AML-193 (cell line): ENCODE data around the gene SLC34A3.
"Not testable (repeated sequence)": the region's sequence is repeated elsewhere in the genome, so short reads cannot be mapped to it uniquely, and the experiment has no call there.

Source experiments
- DNase-seq, 2 experiments: peaks; one replicate each; lab custom pipeline; 2025; lab: John Stamatoyannopoulos, UW

SLC34A3 gene

DNA sequence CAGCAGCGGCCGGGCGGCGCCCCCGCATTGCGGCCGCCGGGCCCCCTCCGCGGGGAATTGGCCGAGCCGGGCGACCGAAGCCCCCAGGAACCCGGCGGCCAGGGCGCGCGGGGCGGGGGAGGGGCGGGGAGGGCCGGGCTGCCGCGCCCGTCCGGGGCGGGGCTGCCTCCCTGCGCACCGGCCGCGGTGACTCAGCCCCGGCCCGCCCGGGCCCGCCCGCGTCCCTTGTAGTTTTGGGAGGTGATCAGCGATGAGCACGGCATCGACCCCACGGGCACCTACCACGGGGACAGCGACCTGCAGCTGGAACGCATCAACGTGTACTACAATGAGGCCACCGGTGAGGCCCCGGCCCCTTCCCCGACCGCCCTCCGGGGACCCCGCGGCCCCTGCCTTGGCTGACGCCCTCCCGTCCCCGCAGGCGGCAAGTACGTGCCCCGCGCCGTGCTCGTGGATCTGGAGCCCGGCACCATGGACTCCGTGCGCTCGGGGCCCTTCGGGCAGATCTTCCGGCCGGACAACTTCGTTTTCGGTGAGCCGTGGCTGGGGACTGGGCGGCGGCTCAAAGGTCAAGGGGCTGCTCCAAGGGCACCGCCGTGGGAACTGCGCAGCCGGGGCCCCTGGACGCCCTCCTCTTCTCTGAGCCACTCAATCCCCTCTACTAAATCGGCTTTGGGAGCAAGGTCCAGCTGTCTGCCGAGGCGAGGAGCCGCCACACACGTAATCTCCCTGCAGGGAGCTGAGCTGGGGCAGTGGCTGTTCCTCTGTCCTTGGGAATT, 11.0 kb downstream of the SLC34A3 start:
- peak in 1 of 2 experiments; percentile 7 for DNase-seq

DNA sequence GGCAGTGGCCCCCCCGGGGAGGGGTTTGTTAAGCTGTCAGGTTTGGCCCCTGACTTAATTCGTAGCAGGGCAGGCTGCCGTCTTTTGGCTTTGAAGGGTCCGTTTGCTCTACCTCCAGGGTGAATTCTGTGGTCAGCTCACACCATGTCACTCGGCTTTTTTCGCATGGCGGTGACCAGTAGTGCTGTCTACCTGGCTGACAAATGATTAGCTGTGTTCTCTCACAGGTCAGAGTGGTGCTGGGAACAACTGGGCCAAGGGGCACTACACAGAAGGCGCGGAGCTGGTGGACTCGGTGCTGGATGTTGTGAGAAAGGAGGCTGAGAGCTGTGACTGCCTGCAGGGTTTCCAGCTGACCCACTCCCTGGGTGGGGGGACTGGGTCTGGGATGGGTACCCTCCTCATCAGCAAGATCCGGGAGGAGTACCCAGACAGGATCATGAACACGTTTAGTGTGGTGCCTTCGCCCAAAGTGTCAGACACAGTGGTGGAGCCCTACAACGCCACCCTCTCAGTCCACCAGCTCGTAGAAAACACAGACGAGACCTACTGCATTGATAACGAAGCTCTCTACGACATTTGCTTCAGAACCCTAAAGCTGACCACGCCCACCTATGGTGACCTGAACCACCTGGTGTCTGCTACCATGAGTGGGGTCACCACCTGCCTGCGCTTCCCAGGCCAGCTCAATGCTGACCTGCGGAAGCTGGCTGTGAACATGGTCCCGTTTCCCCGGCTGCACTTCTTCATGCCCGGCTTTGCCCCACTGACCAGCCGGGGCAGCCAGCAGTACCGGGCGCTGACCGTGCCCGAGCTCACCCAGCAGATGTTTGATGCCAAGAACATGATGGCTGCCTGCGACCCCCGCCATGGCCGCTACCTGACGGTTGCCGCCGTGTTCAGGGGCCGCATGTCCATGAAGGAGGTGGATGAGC, 11.8 kb downstream of the SLC34A3 start:
- no peak for DNase-seq

- not testable (repeated sequence) for DNase-seq
Observed at GRCh38 chr9:137243266-137243625, 12.5 kb downstream of the SLC34A3 start.

DNA sequence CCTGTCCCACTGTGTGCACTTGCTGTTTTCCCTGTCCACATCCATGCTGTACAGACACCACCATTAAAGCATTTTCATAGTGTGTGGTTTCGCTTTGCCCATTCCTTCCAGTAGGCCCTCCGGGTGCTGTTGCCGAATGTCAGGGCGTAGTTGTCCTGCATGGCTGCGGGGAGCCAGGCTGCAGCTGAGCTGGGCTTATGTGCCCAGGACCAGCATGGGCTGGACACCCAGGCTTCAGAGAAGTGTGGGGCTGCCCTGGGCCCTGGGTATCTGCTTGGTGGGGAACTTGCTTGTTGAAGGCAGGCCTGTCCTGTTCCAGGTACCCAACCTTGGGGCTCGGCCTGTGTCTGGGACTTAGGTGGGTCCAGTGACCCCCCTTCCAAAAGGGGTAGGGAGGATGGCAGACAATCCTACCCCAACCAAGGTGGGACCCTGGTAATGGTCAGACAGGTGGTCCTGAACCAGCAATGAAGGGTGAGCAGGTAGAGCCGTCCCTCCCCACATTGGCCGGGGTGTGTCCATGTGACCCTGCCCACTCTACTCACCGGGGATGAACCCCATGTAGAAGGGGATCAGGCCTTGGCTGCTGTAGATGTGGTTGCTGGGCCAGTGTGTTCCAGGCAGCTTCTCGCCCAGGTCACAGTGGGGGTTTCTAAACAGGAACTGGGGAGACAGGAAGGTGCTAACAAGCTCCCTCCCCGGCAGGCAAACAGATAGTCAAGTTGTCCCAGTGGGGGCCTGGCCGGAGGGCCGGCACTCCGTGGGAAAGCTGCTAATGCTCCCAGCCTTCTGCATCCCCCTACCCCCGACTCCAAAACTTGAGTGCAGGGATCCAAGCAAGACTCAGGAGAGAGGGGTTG, 13.2 kb downstream of the SLC34A3 start:
- no peak for DNase-seq

DNA sequence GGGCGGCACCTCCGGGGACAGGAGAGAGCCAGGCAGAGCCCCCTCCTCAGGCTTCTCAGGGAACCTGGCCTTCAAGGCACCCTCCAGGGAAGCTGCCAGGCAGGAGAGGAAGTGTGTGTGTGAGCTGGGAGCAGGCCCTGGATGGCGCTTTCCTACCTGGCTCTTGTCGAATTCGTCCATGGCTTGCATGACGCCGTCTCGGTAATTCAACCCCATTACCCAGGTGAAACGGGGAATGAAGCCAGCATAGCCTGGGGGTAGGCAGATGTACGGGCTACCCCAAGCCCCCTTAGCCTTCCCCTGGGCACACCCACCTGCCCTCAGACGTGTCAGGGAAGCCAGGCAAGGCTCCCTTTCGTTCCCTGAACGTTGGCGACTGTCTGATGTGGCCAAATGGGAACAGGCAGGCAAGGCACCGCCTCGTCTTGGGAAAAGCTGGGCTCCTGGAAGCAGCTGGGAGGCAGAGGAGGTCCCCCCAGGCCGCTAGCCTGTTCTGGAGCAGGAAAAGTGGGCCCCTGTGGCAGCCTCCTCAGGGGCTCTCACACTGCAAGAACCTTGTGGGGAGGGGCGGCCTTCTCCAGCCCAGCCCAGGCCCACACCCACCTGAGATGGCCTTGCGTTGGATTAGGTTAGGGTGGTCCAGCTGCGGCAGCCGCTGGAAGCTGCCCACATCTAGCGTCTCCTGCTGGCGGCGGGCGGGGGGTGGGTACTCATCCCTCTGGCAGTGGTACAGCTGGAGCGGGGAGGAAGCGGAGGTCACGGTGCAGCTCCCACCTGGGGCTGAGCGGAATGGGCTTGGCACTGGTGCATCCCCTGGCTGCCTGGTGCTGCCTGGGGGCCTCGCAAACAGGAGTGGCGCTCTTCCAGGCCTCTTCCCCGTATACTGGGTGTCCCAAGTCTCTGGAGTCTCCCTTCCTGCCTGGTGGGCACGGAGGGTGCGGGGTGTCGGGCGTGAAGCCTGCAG, 14.1 kb downstream of the SLC34A3 start:
- no peak for DNase-seq

- no peak for DNase-seq
Observed at GRCh38 chr9:137245450-137246421, 15.0 kb downstream of the SLC34A3 start.

DNA sequence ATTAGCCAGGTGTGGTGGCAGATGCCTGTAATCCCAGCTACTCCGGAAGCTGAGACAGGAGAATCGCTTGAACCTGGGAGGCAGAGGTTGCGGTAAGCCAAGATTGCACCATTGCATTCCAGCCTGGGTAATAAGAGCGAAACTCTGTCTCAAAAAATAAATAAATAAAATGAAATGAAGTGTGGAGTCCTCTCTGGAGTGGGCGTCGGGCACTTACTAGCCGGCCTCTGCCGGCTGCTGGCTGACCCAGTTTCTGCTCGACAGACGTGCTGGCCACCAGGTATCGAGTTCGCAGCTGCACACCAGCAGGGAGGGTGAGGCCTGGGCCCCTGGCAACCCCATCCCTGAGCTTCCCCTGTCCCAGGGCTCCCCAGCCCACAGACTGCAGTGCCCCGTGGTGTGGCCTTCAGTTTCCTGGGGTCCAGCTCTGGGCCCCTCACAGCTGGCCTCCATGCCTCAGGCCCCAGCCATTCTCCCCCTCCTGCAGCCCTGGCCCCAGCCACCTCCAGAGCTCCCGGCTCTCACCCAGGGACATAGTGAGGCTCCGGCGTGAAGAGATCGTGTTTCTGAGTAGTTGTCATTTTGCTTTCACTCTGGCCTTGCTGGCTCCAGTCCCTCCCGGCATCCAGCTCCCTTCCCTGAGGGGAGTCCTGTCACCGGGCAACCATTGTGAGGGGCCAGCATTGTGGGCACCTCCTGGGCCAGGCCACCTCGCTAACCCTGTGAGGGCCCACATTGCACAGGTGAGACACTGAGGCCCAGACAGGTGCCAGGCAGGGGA, 16.6 kb downstream of the SLC34A3 start:
- DNase-seq = no peak

DNA sequence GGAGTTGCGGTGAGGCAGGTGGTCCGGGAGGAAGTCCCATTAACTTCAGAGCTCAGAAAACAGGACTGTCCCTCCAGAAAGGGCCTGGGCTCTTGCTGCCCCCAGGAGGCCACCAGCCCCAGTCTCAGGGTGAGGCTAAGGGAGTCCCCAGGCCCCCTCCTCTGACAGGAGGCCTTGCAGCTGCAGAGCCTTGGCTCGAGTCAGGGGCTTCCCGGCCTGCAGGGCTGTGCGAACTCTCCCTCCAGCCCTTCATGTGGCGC, 17.1 kb downstream of the SLC34A3 start:
- DNase-seq = no peak

DNA sequence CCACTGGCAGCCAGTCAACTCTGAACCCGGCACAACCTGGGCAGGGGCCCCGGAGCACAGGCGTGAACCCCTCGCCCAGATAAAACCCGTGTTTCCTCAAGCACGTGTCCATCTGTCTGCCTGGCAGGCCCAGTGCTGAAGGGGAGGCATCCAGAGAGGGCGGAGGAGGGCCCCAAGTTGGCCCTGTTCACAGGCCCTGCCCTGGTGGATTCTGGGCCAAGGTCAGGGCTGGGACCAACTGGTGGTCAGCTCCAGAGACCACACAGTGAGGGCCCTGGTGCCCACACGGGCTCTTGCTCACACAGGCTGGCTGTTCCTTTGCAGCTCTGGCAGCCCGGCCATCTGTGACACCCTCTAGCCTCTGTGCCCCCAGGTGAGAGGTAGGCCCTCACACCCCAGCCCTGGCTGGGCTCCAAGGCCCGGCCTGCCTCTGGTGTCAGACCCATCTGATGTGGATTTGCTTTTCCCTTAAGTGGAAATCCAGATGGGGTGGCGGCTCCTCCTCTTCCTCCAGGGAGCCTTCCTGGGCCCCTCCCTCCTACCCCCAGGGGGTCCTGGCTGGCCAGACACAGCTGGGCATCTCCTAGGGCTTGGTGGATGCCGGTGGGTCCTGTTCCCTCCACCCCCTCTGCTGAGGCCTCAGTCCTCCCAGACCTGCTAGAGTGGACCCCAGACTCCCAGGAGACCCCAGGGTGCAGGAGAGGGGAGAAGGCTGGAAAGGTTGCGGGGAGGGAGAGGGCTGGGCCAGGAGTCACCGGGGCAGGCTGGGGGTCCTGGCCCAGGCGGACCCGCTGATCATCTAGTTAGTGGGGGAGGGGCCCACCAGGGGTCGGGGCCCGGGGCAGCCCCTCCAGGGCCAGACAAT, 19.9 kb downstream of the SLC34A3 start:
- DNase-seq = no peak

- no peak for DNase-seq
Observed at GRCh38 chr9:137251194-137251461, 20.4 kb downstream of the SLC34A3 start, which contains the start of gene STPG3. TSS of gene STPG3 (plus strand) at chr9:137251286. CDS start at chr9:137251287, 1 bp downstream.

- no peak for DNase-seq
Observed at GRCh38 chr9:137251490-137252268, 21.0 kb downstream of the SLC34A3 start.

- DNase-seq = no peak
Observed at GRCh38 chr9:137252555-137253506, 22.1 kb downstream of the SLC34A3 start.

- no peak for DNase-seq
Observed at GRCh38 chr9:137253717-137254623, 23.3 kb downstream of the SLC34A3 start.

DNA sequence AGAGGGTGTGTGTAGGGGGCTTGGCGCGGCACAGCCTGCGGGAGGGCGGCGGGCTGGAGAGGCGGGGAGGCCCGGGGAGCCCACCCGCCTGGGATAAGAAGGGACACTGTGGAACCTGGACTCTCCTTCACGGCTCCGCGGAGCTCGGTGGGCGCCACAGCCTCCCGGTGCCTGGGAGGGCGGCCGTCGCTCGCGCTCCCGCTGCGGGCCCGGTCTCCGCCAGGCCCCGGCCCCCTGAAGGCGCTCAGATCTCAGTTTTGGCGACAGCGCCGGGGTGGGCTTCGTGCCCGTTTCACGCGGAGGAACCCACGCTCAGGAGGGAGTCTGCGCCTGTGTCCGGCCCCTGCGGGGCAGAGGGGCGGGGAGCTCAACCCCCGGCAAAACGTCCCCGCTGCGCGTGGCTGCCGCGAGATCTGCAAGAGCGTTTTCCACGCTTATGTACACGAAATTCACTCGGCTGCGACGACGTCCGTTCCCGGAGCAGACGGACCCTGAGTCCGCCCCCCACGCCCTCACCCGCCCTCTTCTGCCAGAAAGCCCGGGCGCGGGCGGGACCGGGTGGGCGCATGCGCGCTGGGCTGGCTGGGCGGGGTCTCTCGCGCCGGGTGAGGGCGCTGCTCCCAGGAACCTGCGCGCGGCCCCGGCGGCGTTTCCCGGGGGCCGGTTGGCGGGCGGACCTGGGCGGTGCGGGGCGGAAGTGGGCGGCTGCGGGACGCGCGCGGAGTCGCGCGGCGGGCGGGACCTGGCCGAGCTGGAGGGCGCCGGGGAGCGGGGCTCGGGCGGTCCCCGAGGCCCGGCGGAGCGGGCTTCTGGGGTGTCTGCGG, 24.1 kb downstream of the SLC34A3 start, which contains the start of gene NELFB:
Gene NELFB, plus strand, starts transcription at position 704 of the 824 bp plus-strand sequence.
- DNase-seq = peak; percentile 54 to 68
